Karpas-422 (cell line): ENCODE results near the gene KCNK15. TPM values are rescaled to one million over a fixed set of nuclear protein-coding genes. Genes with fewer than 3 reads are reported as not detected.

ENCODE experiments used
- DNase-seq: peaks from one replicate; pipeline ENCODE4 v3.0.0-alpha.2; 2015
- H2AFZ ChIP-seq: fragments of 200-600 bp; sonication (generic); 2 replicates; pipeline ENCODE4 v1.6.1; 2014; ENCODE audit warnings: antibody characterized with exemption, low read length, mixed read lengths
- H3K27ac ChIP-seq: fragments of 200-600 bp; sonication (generic); 2 replicates; pipeline ENCODE4 v1.5.1; 2014; ENCODE audit warnings: mild to moderate bottlenecking, low read length, moderate library complexity
- H3K27me3 ChIP-seq: fragments of 200-600 bp; sonication (generic); 2 replicates; pipeline ENCODE4 v1.6.1; 2014; ENCODE audit warnings: low read length, mixed read lengths
- H3K36me3 ChIP-seq: fragments of 200-600 bp; sonication (generic); 2 replicates; pipeline ENCODE4 v1.6.1; 2014; ENCODE audit warnings: low read length, mixed read lengths; ENCODE audit not compliant: insufficient read depth
- H3K4me1 ChIP-seq: fragments of 200-600 bp; sonication (generic); 2 replicates; pipeline ENCODE4 v1.6.1; 2014; ENCODE audit warnings: mild to moderate bottlenecking, low read length, mixed read lengths
- H3K4me2 ChIP-seq: fragments of 200-600 bp; sonication (generic); 2 replicates; pipeline ENCODE4 v1.6.1; 2014; ENCODE audit warnings: low read length, low read depth, mild to moderate bottlenecking; ENCODE audit not compliant: poor library complexity, severe bottlenecking
- H3K4me3 ChIP-seq: fragments of 200-600 bp; sonication (generic); 2 replicates; pipeline ENCODE4 v1.5.1; 2014; ENCODE audit warnings: mild to moderate bottlenecking, antibody characterized with exemption, low read length, mixed read lengths
- H3K79me2 ChIP-seq: fragments of 200-600 bp; sonication (generic); 2 replicates; pipeline ENCODE4 v1.6.1; 2014; ENCODE audit warnings: mild to moderate bottlenecking, low read length, mixed read lengths
- H3K9ac ChIP-seq: fragments of 200-600 bp; sonication (generic); 2 replicates; pipeline ENCODE4 v1.6.0; 2014; ENCODE audit warnings: low read length
- H3K9me2 ChIP-seq: fragments of 200-600 bp; sonication (generic), shearing (Covaris generic); replicated peaks from 2 replicates; pipeline ENCODE4 v1.6.0; 2014; ENCODE audit warnings: mild to moderate bottlenecking, low read length, moderate library complexity; ENCODE audit not compliant: insufficient read depth
- H3K9me3 ChIP-seq: fragments of 300-700, 200-600 bp; sonication (generic); 2 replicates; pipeline ENCODE4 v1.6.1; 2014; ENCODE audit warnings: low read length, mixed read lengths
- H4K20me1 ChIP-seq: fragments of 200-600 bp; sonication (generic); 2 replicates; pipeline ENCODE4 v1.6.1; 2014; ENCODE audit warnings: mild to moderate bottlenecking, antibody characterized with exemption, low read length, low read depth; ENCODE audit not compliant: insufficient read depth
- total RNA-seq: library from RNA; depleted of rRNA; stranded (reverse); fragments of >200 nt; shearing (Covaris generic); gene quantifications from 2 replicates; pipeline ENCODE4 v1.2.3, GENCODE V29; 2014; ENCODE audit warnings: low replicate concordance

Gene KCNK15
- total RNA-seq, 1 experiment from 2014 or later, result not detected

DNA sequence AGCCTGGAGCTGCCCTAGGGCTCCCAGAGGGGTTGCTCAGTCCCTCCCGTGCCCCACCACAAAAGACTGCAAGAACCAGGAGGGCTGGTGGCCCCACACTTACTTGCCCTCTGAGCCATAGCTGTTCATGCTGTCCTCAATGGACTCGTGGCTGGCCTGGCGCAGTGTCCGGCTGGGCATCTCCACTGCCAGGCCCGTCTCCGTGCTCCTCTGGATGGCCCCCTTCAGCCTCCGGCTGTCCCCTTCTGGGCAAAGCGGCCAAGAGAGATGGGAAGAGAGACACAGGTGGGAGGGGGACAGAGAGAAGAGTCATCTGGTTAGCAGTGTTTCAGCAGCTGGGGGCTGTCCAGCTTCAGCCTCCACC, 25.5 kb downstream of the KCNK15 start:
- H3K4me2 ChIP-seq, result no peak overlapping the region
- no peak overlapping the region for H2AFZ ChIP-seq
- H3K27ac ChIP-seq, result no peak overlapping the region

GRCh38 chr20:44772636-44773035, 27.0 kb downstream of the KCNK15 start:
- Histone ChIP-seq H3K27me3 (no peaks in the 10 kb centered on the region), H3K9ac (no peak overlapping the region), H3K27ac (no peak overlapping the region), H3K9me2 (no peaks in the 10 kb centered on the region), H2AFZ (no peak overlapping the region), H3K4me3 (no peak overlapping the region), H3K4me1 (no peaks in the 10 kb centered on the region), H3K4me2 (no peak overlapping the region), H3K36me3 (no peaks in the 10 kb centered on the region), H3K79me2 (no peaks in the 10 kb centered on the region), H3K9me3 (no peaks in the 10 kb centered on the region), H4K20me1 (no peaks in the 10 kb centered on the region)
- DNase-seq, result no peak

More for the DNA sequence above, 25.5 kb downstream of the KCNK15 start:
- H4K20me1 ChIP-seq, result no peaks in the 10 kb centered on the region
- no peak overlapping the region for H3K9ac ChIP-seq
- no peaks in the 10 kb centered on the region for H3K9me2 ChIP-seq
- no peak overlapping the region for H3K4me3 ChIP-seq
- no peaks in the 10 kb centered on the region for H3K27me3 ChIP-seq
- no peaks in the 10 kb centered on the region for H3K79me2 ChIP-seq
- H3K4me1 ChIP-seq, result no peaks in the 10 kb centered on the region
- H3K36me3 ChIP-seq, result no peaks in the 10 kb centered on the region
- no peaks in the 10 kb centered on the region for H3K9me3 ChIP-seq
- DNase-seq, result no peak

GRCh38 chr20:44773070-44773829, 27.6 kb downstream of the KCNK15 start:
- Histone ChIP-seq H3K27ac (no peak overlapping the region), H3K79me2 (no peaks in the 10 kb centered on the region), H3K4me1 (no peaks in the 10 kb centered on the region), H3K9me2 (no peaks in the 10 kb centered on the region), H3K4me3 (no peak overlapping the region), H3K4me2 (no peak overlapping the region), H3K36me3 (no peaks in the 10 kb centered on the region), H4K20me1 (no peaks in the 10 kb centered on the region), H3K27me3 (no peaks in the 10 kb centered on the region), H3K9me3 (no peaks in the 10 kb centered on the region), H2AFZ (no peak overlapping the region), H3K9ac (no peak overlapping the region)
- no peak for DNase-seq

DNA sequence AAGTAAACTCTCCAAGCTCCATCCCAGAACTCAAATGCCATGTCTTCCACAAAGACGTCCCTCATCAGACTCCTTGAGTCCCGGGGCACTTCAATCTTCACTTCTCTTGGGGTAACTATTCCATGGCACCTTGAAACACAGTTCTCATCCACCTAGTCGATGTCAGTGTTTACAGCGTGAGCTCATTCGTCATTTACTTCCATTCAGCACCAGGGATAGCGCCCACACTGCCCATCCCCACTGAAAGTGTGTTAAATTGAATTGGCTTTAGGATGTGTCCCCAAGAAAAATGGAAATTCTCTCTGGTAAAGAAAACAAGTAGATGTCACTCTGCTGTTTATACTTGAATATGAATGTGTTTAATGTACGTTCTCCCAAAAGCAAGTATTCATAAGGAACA, 31.3 kb downstream of the KCNK15 start:
- DNase-seq, result peak; percentile 50
- Histone ChIP-seq H3K79me2 (no peaks in the 10 kb centered on the region), H3K9ac (no peak overlapping the region), H3K27me3 (no peaks in the 10 kb centered on the region), H3K4me1 (no peaks in the 10 kb centered on the region), H3K27ac (no peak overlapping the region), H2AFZ (no peak overlapping the region), H4K20me1 (no peaks in the 10 kb centered on the region), H3K4me3 (no peak overlapping the region), H3K9me3 (no peaks in the 10 kb centered on the region), H3K9me2 (no peaks in the 10 kb centered on the region), H3K4me2 (no peak overlapping the region), H3K36me3 (no peaks in the 10 kb centered on the region)

DNA sequence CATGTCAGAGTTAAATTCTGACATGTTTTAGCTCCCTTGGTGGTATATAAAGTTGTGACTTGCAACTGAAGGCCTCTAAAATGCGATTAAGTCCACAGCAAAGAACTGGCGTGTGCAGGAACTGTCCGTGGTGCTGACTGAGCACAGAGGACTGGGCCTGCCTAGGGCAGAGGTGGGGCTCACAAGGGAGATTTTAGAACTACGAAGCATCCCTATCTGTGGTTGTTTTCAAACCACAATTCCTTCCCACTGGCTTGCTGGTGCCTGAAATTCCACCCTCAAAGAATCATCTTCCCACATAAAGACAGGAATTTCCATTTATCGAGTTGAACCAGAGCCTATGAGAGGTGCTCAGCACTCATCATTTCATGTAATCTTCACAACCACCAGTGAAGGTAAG, 34.6 kb downstream of the KCNK15 start:
- no peak overlapping the region for H3K4me2 ChIP-seq
- peak; percentile 84 for DNase-seq
- no peaks in the 10 kb centered on the region for H3K36me3 ChIP-seq

GRCh38 chr20:44781118-44781517, 35.5 kb downstream of the KCNK15 start:
- H3K79me2 ChIP-seq, result no peaks in the 10 kb centered on the region
- no peaks in the 10 kb centered on the region for H4K20me1 ChIP-seq
- no peaks in the 10 kb centered on the region for H3K4me1 ChIP-seq
- no peaks in the 10 kb centered on the region for H3K27me3 ChIP-seq
- no peak overlapping the region for H3K4me3 ChIP-seq
- no peaks in the 10 kb centered on the region for H3K9me3 ChIP-seq
- H3K9ac ChIP-seq, result no peak overlapping the region
- no peak overlapping the region for H3K27ac ChIP-seq
- H3K9me2 ChIP-seq, result no peaks in the 10 kb centered on the region
- H3K36me3 ChIP-seq, result no peaks in the 10 kb centered on the region
- no peak for DNase-seq
- no peak overlapping the region for H3K4me2 ChIP-seq
- H2AFZ ChIP-seq, result no peak overlapping the region

More for the DNA sequence above, 34.6 kb downstream of the KCNK15 start:
- Histone ChIP-seq H3K9ac (no peak overlapping the region), H3K27me3 (no peaks in the 10 kb centered on the region), H3K9me2 (no peaks in the 10 kb centered on the region), H3K9me3 (no peaks in the 10 kb centered on the region), H2AFZ (no peak overlapping the region), H4K20me1 (no peaks in the 10 kb centered on the region), H3K4me1 (no peaks in the 10 kb centered on the region), H3K27ac (no peak overlapping the region), H3K79me2 (no peaks in the 10 kb centered on the region), H3K4me3 (no peak overlapping the region)

GRCh38 chr20:44781791-44782190, 36.1 kb downstream of the KCNK15 start:
- no peaks in the 10 kb centered on the region for H3K4me1 ChIP-seq
- H3K9me2 ChIP-seq, result no peaks in the 10 kb centered on the region
- H3K27ac ChIP-seq, result no peak overlapping the region
- H3K9ac ChIP-seq, result no peak overlapping the region
- H3K4me3 ChIP-seq, result no peak overlapping the region
- H2AFZ ChIP-seq, result no peak overlapping the region
- H3K4me2 ChIP-seq, result no peak overlapping the region
- H3K79me2 ChIP-seq, result no peaks in the 10 kb centered on the region
- H3K27me3 ChIP-seq, result no peaks in the 10 kb centered on the region
- H4K20me1 ChIP-seq, result no peaks in the 10 kb centered on the region
- H3K36me3 ChIP-seq, result no peaks in the 10 kb centered on the region
- no peaks in the 10 kb centered on the region for H3K9me3 ChIP-seq
- DNase-seq, result no peak

GRCh38 chr20:44784688-44785087, 39.0 kb downstream of the KCNK15 start:
- H3K9ac ChIP-seq, result no peak overlapping the region
- H3K79me2 ChIP-seq, result no peaks in the 10 kb centered on the region
- no peaks in the 10 kb centered on the region for H3K36me3 ChIP-seq
- DNase-seq, result no peak
- no peaks in the 10 kb centered on the region for H3K4me1 ChIP-seq
- no peaks in the 10 kb centered on the region for H3K9me3 ChIP-seq
- H3K27ac ChIP-seq, result no peak overlapping the region
- no peaks in the 10 kb centered on the region for H3K27me3 ChIP-seq
- no peak overlapping the region for H3K4me2 ChIP-seq
- no peak overlapping the region for H3K4me3 ChIP-seq
- H4K20me1 ChIP-seq, result no peaks in the 10 kb centered on the region
- no peak overlapping the region for H2AFZ ChIP-seq
- H3K9me2 ChIP-seq, result no peaks in the 10 kb centered on the region
